Measurements from ENCODE around the gene OXA1L.
"Not testable (repeated sequence)": the region's sequence is repeated elsewhere in the genome, so short reads cannot be mapped to it uniquely, and the experiment has no call there.

OXA1L gene

DNA sequence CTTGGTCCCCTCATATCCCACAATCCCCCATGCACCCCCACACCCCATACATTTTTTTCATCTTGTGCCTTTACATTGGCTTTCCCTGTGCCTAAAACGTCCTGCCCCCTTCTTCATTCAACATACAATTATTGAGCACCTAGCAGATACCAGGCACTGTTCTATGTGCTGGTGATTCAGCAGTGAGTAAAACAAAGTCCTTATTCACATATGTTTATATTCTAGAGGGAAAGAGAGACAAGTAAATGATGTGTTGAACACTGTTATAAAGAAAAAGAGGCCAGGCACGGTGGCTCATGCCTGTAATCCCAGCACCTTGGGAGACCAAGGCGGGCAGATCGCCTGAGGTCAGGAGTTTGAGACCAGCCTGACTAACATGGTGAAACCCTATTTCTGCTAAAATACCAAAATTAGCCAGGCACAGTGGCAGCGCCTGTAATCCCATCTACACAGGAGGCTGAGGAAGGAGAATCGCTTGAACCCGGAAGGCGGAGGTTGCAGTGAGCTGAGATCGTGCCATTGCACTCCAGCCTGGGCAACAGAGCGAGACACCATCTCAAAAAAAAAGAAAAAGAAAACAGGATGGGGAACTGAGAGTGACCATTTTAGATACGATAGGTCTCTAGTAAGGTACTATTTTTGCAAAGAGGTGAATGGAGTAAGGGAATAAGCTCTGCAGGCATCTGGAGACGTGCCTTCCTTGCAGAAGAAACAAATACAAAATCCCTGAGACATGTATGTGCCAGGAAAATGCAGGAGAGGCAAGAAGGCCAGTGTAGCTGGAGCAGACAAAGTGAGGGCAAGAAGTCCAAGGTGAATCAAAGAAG is 36.6 kb downstream of the OXA1L start:
- DNase-seq: no peak

DNA sequence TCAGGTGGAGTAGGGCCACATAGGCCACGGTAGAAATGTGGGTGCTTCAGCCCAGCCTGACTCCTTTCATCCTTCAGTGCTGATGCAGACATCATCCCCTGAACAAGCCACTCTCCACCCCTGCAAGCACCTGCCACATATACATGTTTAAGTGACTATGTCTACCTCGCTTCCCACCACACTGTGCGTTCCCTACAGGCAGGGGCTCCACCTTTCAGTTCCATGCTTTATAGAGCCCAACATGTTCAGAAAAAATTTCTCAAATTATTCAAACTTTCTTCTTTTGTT is 37.1 kb downstream of the OXA1L start:
- DNase-seq: no peak

- not testable (repeated sequence) for DNase-seq
Measured at GRCh38 chr14:22805235-22805634, 38.7 kb downstream of the OXA1L start.

DNA sequence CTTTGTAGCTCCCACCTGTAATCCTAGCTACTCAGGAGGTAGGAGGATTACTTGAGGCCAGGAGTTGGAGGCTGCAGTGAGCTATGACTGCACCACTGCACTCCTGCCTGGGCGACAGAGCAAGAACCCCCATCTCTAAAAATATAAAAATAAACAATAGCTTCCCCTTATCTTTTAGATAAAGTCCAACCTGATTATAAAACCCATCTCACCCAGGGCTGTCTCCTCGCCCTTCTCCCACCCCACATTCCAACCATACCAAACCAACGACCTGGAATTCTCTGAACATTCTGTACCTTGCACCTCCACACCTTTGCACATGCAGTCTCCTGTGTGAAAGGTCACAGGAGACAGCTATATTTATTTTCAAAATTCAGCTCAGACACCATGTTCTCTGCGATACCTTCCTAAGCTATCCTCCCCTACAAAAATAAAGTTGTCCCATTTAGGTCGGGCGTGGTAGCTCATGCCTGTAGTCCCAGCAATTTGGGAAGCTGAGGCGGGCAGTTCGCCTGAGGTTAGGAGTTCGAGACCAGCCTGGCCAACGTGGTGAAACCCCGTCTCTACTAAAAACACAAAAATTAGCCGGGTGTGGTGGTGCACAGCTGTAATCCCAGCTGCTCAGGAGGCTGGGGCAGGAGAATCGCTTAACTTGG is 41.1 kb downstream of the OXA1L start:
- DNase-seq: no peak

GRCh38 chr14:22808388-22809209 is 42.1 kb downstream of the OXA1L start:
- DNase-seq: no peak

- no peak for DNase-seq
Measured at GRCh38 chr14:22811722-22812121, 45.2 kb downstream of the OXA1L start.

DNA sequence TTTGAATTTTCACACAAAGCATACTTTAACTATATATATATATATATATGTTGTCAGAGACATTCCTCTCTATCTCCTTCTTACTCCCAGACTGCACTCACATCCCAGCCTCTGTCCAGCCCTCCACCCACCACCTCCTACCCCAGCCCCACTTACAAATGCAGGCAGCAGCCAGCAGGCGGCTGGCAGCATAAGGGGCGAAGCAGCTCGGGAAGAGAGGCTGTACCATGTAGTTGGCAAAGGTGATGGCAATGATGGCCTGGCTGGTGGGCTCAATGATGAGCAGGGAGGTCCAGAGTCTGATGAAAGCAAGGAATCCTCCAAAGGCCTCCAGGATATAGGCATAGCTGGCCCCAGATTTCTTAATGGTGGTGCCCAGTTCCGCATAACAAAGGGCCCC is 46.3 kb downstream of the OXA1L start:
- DNase-seq: no peak

DNA sequence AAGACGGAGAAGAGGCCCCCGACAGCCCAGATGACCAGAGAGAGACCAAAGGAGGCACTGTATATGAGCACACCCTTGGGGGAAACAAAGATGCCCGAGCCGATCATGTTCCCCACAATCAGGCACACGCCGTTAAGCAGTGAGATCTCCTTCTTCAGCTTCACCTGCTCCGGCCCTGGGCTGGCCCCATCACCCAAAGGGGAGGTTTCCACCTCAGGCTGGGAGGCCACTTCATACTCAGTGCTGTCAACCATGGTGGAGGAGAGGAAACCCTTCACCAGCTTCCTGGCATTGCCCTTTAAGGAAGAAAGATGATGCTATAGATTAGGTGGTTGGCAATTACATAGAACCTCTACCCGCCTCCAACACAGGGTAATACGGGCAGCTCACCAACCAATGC is 46.7 kb downstream of the OXA1L start:
- no peak for DNase-seq

DNA sequence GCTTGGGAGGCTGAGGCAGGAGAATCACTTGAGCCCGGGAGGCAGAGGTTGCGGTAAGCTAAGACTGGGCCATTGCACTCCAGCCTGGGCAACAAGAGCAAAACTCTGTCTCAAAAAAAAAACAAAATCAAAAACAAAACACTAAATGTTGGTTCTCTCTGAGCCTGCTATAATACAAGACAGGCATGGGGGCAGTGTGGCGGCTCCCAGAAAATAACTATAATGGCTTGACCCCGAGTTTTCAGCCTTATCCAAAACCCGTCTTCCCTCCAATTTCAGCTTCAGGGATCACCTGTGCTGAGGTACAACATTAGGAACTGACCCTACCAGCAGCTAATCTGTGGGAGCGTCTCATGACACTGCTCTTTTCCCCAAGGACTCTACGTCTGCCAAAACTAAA is 47.9 kb downstream of the OXA1L start:
- no peak for DNase-seq

GRCh38 chr14:22814941-22815713 is 48.6 kb downstream of the OXA1L start, which contains the start of gene SLC7A7:
SLC7A7 (minus strand) TSS chr14:22815435; CDS start chr14:22813398, 2,037 bp downstream.
- no peak for DNase-seq

- DNase-seq: no peak
Measured at GRCh38 chr14:22819151-22819988, 52.9 kb downstream of the OXA1L start.

DNA sequence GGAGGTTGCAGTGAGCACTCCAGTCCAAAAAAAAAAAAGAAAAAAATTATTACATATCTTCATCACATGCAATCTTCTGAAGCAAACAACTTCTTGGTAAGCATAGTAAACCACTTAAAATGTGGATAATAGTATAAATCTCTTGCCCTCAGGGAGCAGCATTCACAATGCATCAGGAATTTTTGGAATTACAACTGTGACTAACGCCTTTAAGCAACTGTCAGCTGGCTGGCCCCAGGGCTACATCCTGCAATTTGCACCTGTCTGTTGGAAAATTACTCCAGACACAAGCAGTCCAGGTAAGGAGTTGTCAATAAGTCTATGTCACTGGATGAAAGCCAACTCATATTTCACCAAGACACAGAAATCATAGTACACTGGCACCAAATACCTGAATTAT is 54.2 kb downstream of the OXA1L start:
- no peak for DNase-seq

- DNase-seq: no peak
Measured at GRCh38 chr14:22821193-22822015, 54.9 kb downstream of the OXA1L start.

GRCh38 chr14:22822016-22822570 is 55.6 kb downstream of the OXA1L start:
- no peak for DNase-seq
